Skeletal muscle tissue (tissue), 4 donors: ENCODE results near the gene MOBP. TPM values are rescaled to one million over a fixed set of nuclear protein-coding genes. Genes with fewer than 3 reads are reported as not detected.
"Not testable (repeated sequence)": the region's sequence is repeated elsewhere in the genome, so short reads cannot be mapped to it uniquely, and the experiment has no call there.

Experiments used
- H3K27ac ChIP-seq: one replicate; pipeline ENCODE4 v1.7.0; 2013; ENCODE audit warnings: mild to moderate bottlenecking, low read depth, low read length, inconsistent platforms
- H3K27me3 ChIP-seq, 3 donors: one replicate each; pipeline ENCODE4 v1.7.0; 2013; ENCODE audit warnings: low read length in 3 of 3; ENCODE audit not compliant: control insufficient read depth in 3 of 3, insufficient read depth in 3 of 3
- H3K36me3 ChIP-seq, 3 donors: one replicate each; pipeline ENCODE4 v1.7.0; 2013; ENCODE audit warnings: low read length in 3 of 3; ENCODE audit not compliant: control insufficient read depth in 3 of 3, insufficient read depth in 3 of 3
- H3K4me1 ChIP-seq, 3 donors: one replicate each; pipeline ENCODE4 v1.7.0; 2013; ENCODE audit warnings: low read length in 3 of 3, mild to moderate bottlenecking in 3 of 3; ENCODE audit not compliant: control insufficient read depth in 3 of 3, insufficient read depth in 3 of 3
- H3K4me3 ChIP-seq, 3 donors: one replicate each; pipeline ENCODE4 v1.7.0; 2013; ENCODE audit warnings: low read length in 3 of 3
- H3K9ac ChIP-seq, 3 donors: one replicate each; pipeline ENCODE4 v1.7.0; 2013; ENCODE audit warnings: low read length in 3 of 3, mild to moderate bottlenecking in 3 of 3, moderate library complexity in 2 of 3, low read depth in 1 of 3
- H3K9me3 ChIP-seq, 3 donors: one replicate each; pipeline ENCODE4 v1.7.0; 2013; ENCODE audit warnings: low read length in 3 of 3; ENCODE audit not compliant: control insufficient read depth in 3 of 3
- total RNA-seq: library from RNA; depleted of rRNA; stranded (reverse); fragments of >200 nt; gene quantifications from one replicate; pipeline ENCODE4 v1.2.3, GENCODE V29; 2014
- donor health status: Osteomylitis.

The MOBP gene
- total RNA-seq = not detected

- Histone ChIP-seq H3K4me1 (no peaks in the 10 kb centered on the region), H3K9ac (no peak within 1 kb of the TSS), H3K27ac (no peak within 1 kb of the TSS), H3K4me3 (no peak within 1 kb of the TSS), H3K27me3 (peaks cover 0 to 2% (median 2%) of the 10 kb centered on the region in 3 donors), H3K36me3 (no peaks in the 10 kb centered on the region), H3K9me3 (no peaks in the 10 kb centered on the region)
Measured at GRCh38 chr3:39467394-39468107, at the start of gene MOBP. Gene MOBP (plus strand): TSS chr3:39467680. CDS start chr3:39502070, 34,390 bp downstream.

- H3K9me3 ChIP-seq, H3K9ac ChIP-seq, H3K27ac ChIP-seq, H3K4me1 ChIP-seq, H3K27me3 ChIP-seq, H3K4me3 ChIP-seq, H3K36me3 ChIP-seq: not testable (repeated sequence)
Measured at GRCh38 chr3:39418556-39419225, 48.8 kb upstream of the MOBP start.

GRCh38 chr3:39419742-39420315 lies 47.7 kb upstream of the MOBP start:
- H3K36me3 ChIP-seq = no peaks in the 10 kb centered on the region
- no peak overlapping the region for H3K27ac ChIP-seq
- no peak overlapping the region for H3K9ac ChIP-seq
- H3K9me3 ChIP-seq = no peaks in the 10 kb centered on the region
- no peaks in the 10 kb centered on the region for H3K4me1 ChIP-seq
- H3K27me3 ChIP-seq = no peaks in the 10 kb centered on the region
- H3K4me3 ChIP-seq = no peak overlapping the region

- no peaks in the 10 kb centered on the region for H3K4me1 ChIP-seq
- no peaks in the 10 kb centered on the region for H3K9me3 ChIP-seq
- no peak overlapping the region for H3K9ac ChIP-seq
- no peak overlapping the region for H3K27ac ChIP-seq
- H3K4me3 ChIP-seq = no peak overlapping the region
- no peaks in the 10 kb centered on the region for H3K36me3 ChIP-seq
- H3K27me3 ChIP-seq = no peaks in the 10 kb centered on the region
Measured at GRCh38 chr3:39420543-39420942, 46.9 kb upstream of the MOBP start.

GRCh38 chr3:39423436-39423970 lies 44.0 kb upstream of the MOBP start:
- no peaks in the 10 kb centered on the region for H3K36me3 ChIP-seq
- no peaks in the 10 kb centered on the region for H3K9me3 ChIP-seq
- no peak overlapping the region for H3K4me3 ChIP-seq
- H3K27ac ChIP-seq = no peak overlapping the region
- no peaks in the 10 kb centered on the region for H3K27me3 ChIP-seq
- no peak overlapping the region for H3K9ac ChIP-seq
- peaks cover 0 to 2% (median 0%) of the 10 kb centered on the region in 3 donors for H3K4me1 ChIP-seq

GRCh38 chr3:39426312-39426711 lies 41.2 kb upstream of the MOBP start:
- H3K4me3 ChIP-seq = no peak overlapping the region
- H3K36me3 ChIP-seq = no peaks in the 10 kb centered on the region
- H3K9ac ChIP-seq = no peak overlapping the region
- H3K27me3 ChIP-seq = peaks cover 0 to 5% (median 3%) of the 10 kb centered on the region in 3 donors
- H3K4me1 ChIP-seq = peaks cover 3 to 6% (median 4%) of the 10 kb centered on the region in 3 donors
- no peak overlapping the region for H3K27ac ChIP-seq
- H3K9me3 ChIP-seq = no peaks in the 10 kb centered on the region

GRCh38 chr3:39427506-39427905 lies 40.0 kb upstream of the MOBP start:
- Histone ChIP-seq H3K36me3 (no peaks in the 10 kb centered on the region), H3K27me3 (peaks cover 0 to 5% (median 3%) of the 10 kb centered on the region in 3 donors), H3K27ac (no peak overlapping the region), H3K9ac (no peak overlapping the region), H3K9me3 (no peaks in the 10 kb centered on the region), H3K4me3 (no peak overlapping the region), H3K4me1 (peaks cover 3 to 6% (median 4%) of the 10 kb centered on the region in 3 donors)

GRCh38 chr3:39428745-39429201 lies 38.7 kb upstream of the MOBP start:
- Histone ChIP-seq H3K9ac (peak overlapping the region in 1 of 3 donors; percentile 16), H3K4me1 (peaks cover 3 to 9% (median 9%) of the 10 kb centered on the region in 3 donors), H3K27ac (no peak overlapping the region), H3K27me3 (peaks cover 0 to 5% (median 3%) of the 10 kb centered on the region in 3 donors), H3K9me3 (no peaks in the 10 kb centered on the region), H3K4me3 (peak overlapping the region in 2 of 3 donors; percentile 24 to 29), H3K36me3 (no peaks in the 10 kb centered on the region)

GRCh38 chr3:39429466-39429865 lies 38.0 kb upstream of the MOBP start:
- H3K4me1 ChIP-seq = peaks cover 3 to 9% (median 9%) of the 10 kb centered on the region in 3 donors
- H3K27ac ChIP-seq = no peak overlapping the region
- H3K36me3 ChIP-seq = no peaks in the 10 kb centered on the region
- peaks cover 0 to 5% (median 3%) of the 10 kb centered on the region in 3 donors for H3K27me3 ChIP-seq
- no peak overlapping the region for H3K4me3 ChIP-seq
- H3K9ac ChIP-seq = no peak overlapping the region
- H3K9me3 ChIP-seq = no peaks in the 10 kb centered on the region
